ENCODE results near the gene ABCC6.

- no peak for TF ChIP-seq POLR2A (IDR thresholded peaks at IDR 0.05; ENCODE audit: low read depth, low read length)
- no peak for TF ChIP-seq POLR2AphosphoS5 (IDR thresholded peaks at IDR 0.05; ENCODE audit: low read depth, low read length)
- TF ChIP-seq TAF1 (IDR thresholded peaks at IDR 0.05; ENCODE audit: low read depth, low read length) = no peak
- no peak for TF ChIP-seq POU2F2 (IDR thresholded peaks at IDR 0.05; ENCODE audit: low read depth, low read length)
These were observed 51.9 kb downstream of the ABCC6 start for GRCh38 chr16:16171332-16171919.
